HCT116 (cell line): Measurements from ENCODE around the gene EPS15. TPM values are rescaled to one million over a fixed set of nuclear protein-coding genes. Genes with fewer than 3 reads are reported as not detected.
A peak's percentile ranks its signal among the peaks of the same experiment; 100 is the strongest.

Source experiments
- ATAC-seq: fragments of 200-7000 bp; cut with Tn5 transposase; 2 replicates; pipeline ENCODE4 v1.9.1; 2020; ENCODE audit warnings: mild to moderate bottlenecking, moderate library complexity
- BruUV-seq: library from RNA; stranded (reverse); fragments of 400-500 nt; replicated peaks from 2 replicates; lab custom pipeline; 2021; lab: Mats Ljungman, UMichigan
- CTCF ChIA-PET: fragments of 300-600 bp; sonication (Branson Sonifier 250); formaldehyde crosslinking; loops from one replicate; lab custom pipeline; 2021; ENCODE audit warnings: antibody characterized with exemption; lab: Charles Lee
- POLR2A ChIA-PET: fragments of 300-600, 350-600 bp; sonication (Branson Sonifier 250); formaldehyde crosslinking; loops from one replicate; lab custom pipeline; 2021; ENCODE audit warnings: antibody characterized with exemption; lab: Charles Lee
- RAD21 ChIA-PET, 2 experiments: fragments of 300-600 bp; sonication (Branson Sonifier 250); formaldehyde crosslinking; loops; one replicate each; lab custom pipeline; 2023; ENCODE audit warnings: low total read pairs in 2 of 2; ENCODE audit not compliant: uncharacterized antibody in 2 of 2, unreplicated experiment in 2 of 2, low non-redundant PET in 1 of 2; lab: Charles Lee
- DNase-seq: peaks from one replicate; pipeline ENCODE4 v3.0.0-alpha.2; 2010; ENCODE audit warnings: low read depth, low spot score
- H2AFZ ChIP-seq: fragments of 200-600 bp; shearing (Covaris generic), sonication (generic); 2 replicates; pipeline ENCODE4 v1.6.1; 2017; ENCODE audit warnings: low read depth, mixed run types, mixed read lengths, antibody characterized with exemption, low read length; ENCODE audit not compliant: poor library complexity, severe bottlenecking
- H3K27ac ChIP-seq: 2 replicates; pipeline ENCODE4 v1.5.1; 2012; ENCODE audit warnings: low read depth, low read length
- H3K27me3 ChIP-seq: fragments of 200-600 bp; sonication (generic); 2 replicates; pipeline ENCODE4 v1.6.1; 2016; ENCODE audit warnings: mixed run types, low read length, mixed read lengths; ENCODE audit not compliant: insufficient read depth
- H3K36me3 ChIP-seq, 2 experiments: fragments of 200-500 bp in 1 of 2; fragments of 200-600 bp in 1 of 2; sonication (Bioruptor generic) in 1 of 2; sonication (generic) in 1 of 2; 2 replicates each; pipeline versions ENCODE4 v1.5.1 to v1.6.1; 2014 to 2016; ENCODE audit warnings: low read length in 2 of 2, inconsistent platforms in 1 of 2, mixed read lengths in 1 of 2, mixed run types in 1 of 2; ENCODE audit not compliant: insufficient read depth in 2 of 2, control insufficient read depth in 1 of 2
- H3K4me1 ChIP-seq, 2 experiments: fragments of 200-600 bp in 1 of 2; sonication (generic) in 1 of 2; 2 replicates each; pipeline versions ENCODE4 v1.5.1 to v1.6.1; 2012 to 2017; ENCODE audit warnings: low read length in 2 of 2, inconsistent platforms in 1 of 2, mild to moderate bottlenecking in 1 of 2, mixed read lengths in 1 of 2, mixed run types in 1 of 2, moderate library complexity in 1 of 2; ENCODE audit not compliant: insufficient read depth in 2 of 2, control insufficient read depth in 1 of 2
- H3K4me2 ChIP-seq: fragments of 200-600 bp; sonication (generic); 2 replicates; pipeline ENCODE4 v1.6.1; 2017; ENCODE audit warnings: mixed run types, low read length, mixed read lengths
- H3K4me3 ChIP-seq, 2 experiments: fragments of 200-600 bp in 1 of 2; sonication (generic) in 1 of 2; replicated peaks in 1 of 2; 2 replicates each; pipeline ENCODE4 v1.5.1; 2011 to 2016; ENCODE audit warnings: low read length in 2 of 2, control low read depth in 1 of 2, low read depth in 1 of 2, mild to moderate bottlenecking in 1 of 2, mixed read lengths in 1 of 2, mixed run types in 1 of 2
- H3K79me2 ChIP-seq: fragments of 200-600 bp; sonication (generic); 2 replicates; pipeline ENCODE4 v1.6.1; 2017; ENCODE audit warnings: mild to moderate bottlenecking, mixed run types, low read length, moderate library complexity, mixed read lengths; ENCODE audit not compliant: insufficient read depth
- H3K9ac ChIP-seq: fragments of 200-600 bp; sonication (generic); 2 replicates; pipeline ENCODE4 v1.6.1; 2016; ENCODE audit warnings: low read length, mixed read lengths
- H3K9me2 ChIP-seq: fragments of 200-600 bp; sonication (generic), shearing (Covaris generic); 2 replicates; pipeline ENCODE4 v1.6.1; 2017; ENCODE audit warnings: mixed run types, mild to moderate bottlenecking, moderate library complexity; ENCODE audit not compliant: insufficient read depth
- H3K9me3 ChIP-seq, 2 experiments: fragments of 200-500 bp in 1 of 2; fragments of 200-600 bp in 1 of 2; sonication (Bioruptor generic) in 1 of 2; sonication (generic) in 1 of 2; 2 replicates each; pipeline ENCODE4 v1.6.1; 2014 to 2017; ENCODE audit warnings: low read length in 2 of 2, mixed read lengths in 2 of 2, inconsistent platforms in 1 of 2, low read depth in 1 of 2, mild to moderate bottlenecking in 1 of 2, mixed run types in 1 of 2, moderate library complexity in 1 of 2; ENCODE audit not compliant: control insufficient read depth in 1 of 2, insufficient read depth in 1 of 2
- H4K20me1 ChIP-seq: fragments of 200-600 bp; sonication (generic), shearing (Covaris generic); 2 replicates; pipeline ENCODE4 v1.6.1; 2017; ENCODE audit warnings: mixed run types, mild to moderate bottlenecking, moderate library complexity; ENCODE audit not compliant: insufficient read depth
- CBX3 ChIP-seq: IDR thresholded peaks from 2 replicates; pipeline ENCODE4 v1.6.1; 2012; ENCODE audit warnings: low read depth
- EGR1 ChIP-seq: IDR thresholded peaks from 2 replicates; pipeline ENCODE4 v1.6.1; 2012; ENCODE audit warnings: low read depth
- POLR2A ChIP-seq: IDR thresholded peaks from 2 replicates; pipeline ENCODE4 v1.7.0; 2011; ENCODE audit warnings: borderline replicate concordance; ENCODE audit not compliant: insufficient read depth, insufficient read length; ENCODE audit errors: extremely low read depth
- SIN3A ChIP-seq: IDR thresholded peaks from 2 replicates; pipeline ENCODE4 v1.6.1; 2012; ENCODE audit warnings: low read depth
- TCF7L2 ChIP-seq: IDR thresholded peaks from 2 replicates; pipeline ENCODE4 v1.7.0; 2011; ENCODE audit warnings: borderline replicate concordance, inconsistent platforms; ENCODE audit not compliant: insufficient read depth, insufficient read length; ENCODE audit errors: extremely low read depth
- YY1 ChIP-seq: IDR thresholded peaks from 2 replicates; pipeline ENCODE4 v1.6.1; 2011; ENCODE audit warnings: low read length, low read depth, moderate library complexity, mild to moderate bottlenecking; ENCODE audit not compliant: insufficient replicate concordance; ENCODE audit errors: extremely low read depth
- ZFX ChIP-seq: fragments of 450-650 bp; IDR thresholded peaks from 2 replicates; pipeline ENCODE4 v1.6.1; 2017
- intact Hi-C: fragments of 100-400 bp; cut with micrococcal nuclease; formaldehyde crosslinking; loops from 2 replicates; pipeline ENCODE4 v1.10.0; 2022
- total RNA-seq: library from RNA; stranded (reverse); gene quantifications from one replicate; pipeline ENCODE4 v1.2.1, GENCODE V29; 2021; ENCODE audit not compliant: unreplicated experiment
- TF ChIP-seq, protein P1 (sequence below), 3 experiments: fragments of 200-600 bp in 1 of 3; sonication (generic) in 1 of 3; IDR thresholded peaks in 2 of 3; conservative IDR thresholded peaks in 1 of 3; 2 replicates each; pipeline ENCODE4 v1.5.1; 2012 to 2017; ENCODE audit warnings: low read depth in 2 of 3, low read length in 2 of 3, antibody characterized with exemption in 1 of 3, borderline replicate concordance in 1 of 3, control low read depth in 1 of 3, mild to moderate bottlenecking in 1 of 3, mixed read lengths in 1 of 3, mixed run types in 1 of 3, moderate library complexity in 1 of 3; ENCODE audit not compliant: insufficient read depth in 1 of 3
- TF ChIP-seq, protein P2 (sequence below): IDR thresholded peaks from 2 replicates; pipeline ENCODE4 v1.6.1; 2012; ENCODE audit warnings: low read depth
- TF ChIP-seq, protein P3 (sequence below): IDR thresholded peaks from 2 replicates; pipeline ENCODE4 v1.6.1; 2012

Gene EPS15
- total RNA-seq, 1 experiment from 2014 or later: 41.2 TPM

DNA sequence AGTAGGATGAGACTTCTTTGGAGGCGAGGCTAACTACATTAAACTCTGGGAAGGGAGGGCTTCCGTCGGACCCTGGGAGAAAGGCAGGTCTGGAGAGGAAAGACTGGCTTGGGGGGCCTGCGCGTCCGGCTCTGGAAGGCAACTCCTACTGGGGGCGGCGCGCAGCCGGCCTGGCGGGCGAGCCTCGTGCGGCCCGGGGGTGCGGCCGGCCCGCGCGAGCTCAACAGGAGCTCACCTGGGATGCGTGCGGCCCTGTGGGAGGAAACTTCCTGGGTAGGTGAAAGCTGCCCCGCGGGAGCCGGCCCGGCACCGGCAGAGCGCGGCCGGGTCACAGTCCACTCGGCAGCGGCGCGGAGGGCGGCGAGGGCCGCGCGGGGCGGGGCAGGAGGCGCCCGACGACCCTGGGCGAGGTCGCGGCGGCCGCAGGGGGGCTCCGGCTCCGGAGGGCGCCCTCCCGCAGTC is 449 bp downstream of the EPS15 start:
- H3K27ac ChIP-seq: peak overlapping the region; percentile 86
- no TSS peak for BruUV-seq
- peak; percentile 79 for ATAC-seq
- no peaks in the 10 kb centered on the region for H3K36me3 ChIP-seq
- H3K4me1 ChIP-seq: peaks cover 5 to 8% of the 10 kb centered on the region in 2 experiments
- TF ChIP-seq, protein P1, sequence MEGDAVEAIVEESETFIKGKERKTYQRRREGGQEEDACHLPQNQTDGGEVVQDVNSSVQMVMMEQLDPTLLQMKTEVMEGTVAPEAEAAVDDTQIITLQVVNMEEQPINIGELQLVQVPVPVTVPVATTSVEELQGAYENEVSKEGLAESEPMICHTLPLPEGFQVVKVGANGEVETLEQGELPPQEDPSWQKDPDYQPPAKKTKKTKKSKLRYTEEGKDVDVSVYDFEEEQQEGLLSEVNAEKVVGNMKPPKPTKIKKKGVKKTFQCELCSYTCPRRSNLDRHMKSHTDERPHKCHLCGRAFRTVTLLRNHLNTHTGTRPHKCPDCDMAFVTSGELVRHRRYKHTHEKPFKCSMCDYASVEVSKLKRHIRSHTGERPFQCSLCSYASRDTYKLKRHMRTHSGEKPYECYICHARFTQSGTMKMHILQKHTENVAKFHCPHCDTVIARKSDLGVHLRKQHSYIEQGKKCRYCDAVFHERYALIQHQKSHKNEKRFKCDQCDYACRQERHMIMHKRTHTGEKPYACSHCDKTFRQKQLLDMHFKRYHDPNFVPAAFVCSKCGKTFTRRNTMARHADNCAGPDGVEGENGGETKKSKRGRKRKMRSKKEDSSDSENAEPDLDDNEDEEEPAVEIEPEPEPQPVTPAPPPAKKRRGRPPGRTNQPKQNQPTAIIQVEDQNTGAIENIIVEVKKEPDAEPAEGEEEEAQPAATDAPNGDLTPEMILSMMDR (IDR thresholded peaks at IDR 0.05 in 2 of 3, conservative IDR thresholded peaks at IDR 0.05 in 1 of 3; ENCODE audit: borderline replicate concordance in 1 of 3, insufficient read depth in 1 of 3, low read depth in 2 of 3, low read length in 2 of 3): no peak
- peak; percentile 3 for TF ChIP-seq POLR2A
- TF ChIP-seq ZFX: peak; percentile 88
- TF ChIP-seq, all 23 proteins: peak for 2
- RAD21 ChIA-PET: no interaction called here
- no peak for DNase-seq
- Histone ChIP-seq H4K20me1 (no peaks in the 10 kb centered on the region), H3K9me3 (no peaks in the 10 kb centered on the region), H2AFZ (no peak overlapping the region), H3K79me2 (peaks cover 49% of the 10 kb centered on the region), H3K9me2 (no peaks in the 10 kb centered on the region), H3K4me2 (peak overlapping the region; percentile 99), H3K4me3 (peak overlapping the region; percentile 78 to 82), H3K9ac (peak overlapping the region; percentile 82), H3K27me3 (no peaks in the 10 kb centered on the region)
- CTCF ChIA-PET: no interaction called here
- intact Hi-C loops: no loop called here
- POLR2A ChIA-PET: interaction anchor here (1.1 kb wide), 1 partner anchor 187 kb away, joined by 3 read pairs; no protein-coding TSS in a partner anchor

DNA sequence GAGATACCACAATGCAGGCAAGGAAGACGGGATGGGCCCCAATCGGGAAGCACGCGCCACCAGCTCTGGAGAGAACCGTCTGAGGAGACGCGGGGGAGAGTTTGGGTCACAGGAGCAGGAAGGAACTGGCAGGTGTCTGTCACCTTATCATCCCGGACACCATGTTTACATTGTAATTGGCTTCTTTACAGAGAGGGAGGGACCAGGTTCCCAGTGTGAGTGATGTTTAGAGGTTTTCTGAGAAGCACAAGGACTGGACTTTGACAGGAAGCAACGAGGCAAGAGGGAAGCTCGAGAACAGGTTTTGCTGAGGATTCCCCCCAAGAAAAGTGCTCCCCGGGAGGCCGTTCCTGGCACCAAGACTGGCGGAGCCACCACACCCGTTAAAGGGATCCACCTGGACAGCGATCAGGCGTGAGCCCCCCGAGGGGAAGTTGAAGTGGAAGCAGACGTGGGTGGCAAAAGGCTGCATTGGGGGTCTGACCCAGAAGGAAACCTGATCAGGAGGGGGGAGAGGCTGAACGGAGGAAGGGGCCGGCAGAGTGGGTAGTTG is 957 bp downstream of the EPS15 start:
- DNase-seq: no peak
- peak overlapping the region; percentile 99 for H3K4me2 ChIP-seq
- H3K9me2 ChIP-seq: no peaks in the 10 kb centered on the region
- ChIA-PET POLR2A (no interaction called here), CTCF (no interaction called here), RAD21 (no interaction called here)
- peaks cover 5 to 8% of the 10 kb centered on the region in 2 experiments for H3K4me1 ChIP-seq
- H3K36me3 ChIP-seq: no peaks in the 10 kb centered on the region
- H3K27ac ChIP-seq: peak overlapping the region; percentile 86
- peaks cover 54% of the 10 kb centered on the region for H3K79me2 ChIP-seq
- intact Hi-C loops: no loop called here
- H3K4me3 ChIP-seq: peak overlapping the region; percentile 78 to 82
- H3K9me3 ChIP-seq: no peaks in the 10 kb centered on the region
- BruUV-seq: no TSS peak
- no peaks in the 10 kb centered on the region for H4K20me1 ChIP-seq
- no peak overlapping the region for H2AFZ ChIP-seq
- H3K27me3 ChIP-seq: no peaks in the 10 kb centered on the region
- H3K9ac ChIP-seq: peak overlapping the region; percentile 82
- peak; percentile 33 for ATAC-seq
- TF ChIP-seq CBX3 (no peak), YY1 (peak; percentile 13), TCF7L2 (peak; percentile 2), SIN3A (peak; percentile 72; the same call in 1 of the 2 replicates), EGR1 (no peak)
- TF ChIP-seq, protein P2, sequence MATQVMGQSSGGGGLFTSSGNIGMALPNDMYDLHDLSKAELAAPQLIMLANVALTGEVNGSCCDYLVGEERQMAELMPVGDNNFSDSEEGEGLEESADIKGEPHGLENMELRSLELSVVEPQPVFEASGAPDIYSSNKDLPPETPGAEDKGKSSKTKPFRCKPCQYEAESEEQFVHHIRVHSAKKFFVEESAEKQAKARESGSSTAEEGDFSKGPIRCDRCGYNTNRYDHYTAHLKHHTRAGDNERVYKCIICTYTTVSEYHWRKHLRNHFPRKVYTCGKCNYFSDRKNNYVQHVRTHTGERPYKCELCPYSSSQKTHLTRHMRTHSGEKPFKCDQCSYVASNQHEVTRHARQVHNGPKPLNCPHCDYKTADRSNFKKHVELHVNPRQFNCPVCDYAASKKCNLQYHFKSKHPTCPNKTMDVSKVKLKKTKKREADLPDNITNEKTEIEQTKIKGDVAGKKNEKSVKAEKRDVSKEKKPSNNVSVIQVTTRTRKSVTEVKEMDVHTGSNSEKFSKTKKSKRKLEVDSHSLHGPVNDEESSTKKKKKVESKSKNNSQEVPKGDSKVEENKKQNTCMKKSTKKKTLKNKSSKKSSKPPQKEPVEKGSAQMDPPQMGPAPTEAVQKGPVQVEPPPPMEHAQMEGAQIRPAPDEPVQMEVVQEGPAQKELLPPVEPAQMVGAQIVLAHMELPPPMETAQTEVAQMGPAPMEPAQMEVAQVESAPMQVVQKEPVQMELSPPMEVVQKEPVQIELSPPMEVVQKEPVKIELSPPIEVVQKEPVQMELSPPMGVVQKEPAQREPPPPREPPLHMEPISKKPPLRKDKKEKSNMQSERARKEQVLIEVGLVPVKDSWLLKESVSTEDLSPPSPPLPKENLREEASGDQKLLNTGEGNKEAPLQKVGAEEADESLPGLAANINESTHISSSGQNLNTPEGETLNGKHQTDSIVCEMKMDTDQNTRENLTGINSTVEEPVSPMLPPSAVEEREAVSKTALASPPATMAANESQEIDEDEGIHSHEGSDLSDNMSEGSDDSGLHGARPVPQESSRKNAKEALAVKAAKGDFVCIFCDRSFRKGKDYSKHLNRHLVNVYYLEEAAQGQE: no peak
- TF ChIP-seq, protein P3, sequence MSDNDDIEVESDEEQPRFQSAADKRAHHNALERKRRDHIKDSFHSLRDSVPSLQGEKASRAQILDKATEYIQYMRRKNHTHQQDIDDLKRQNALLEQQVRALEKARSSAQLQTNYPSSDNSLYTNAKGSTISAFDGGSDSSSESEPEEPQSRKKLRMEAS: peak; percentile 71
